ENCODE data around the gene CMTM6. TPM values are rescaled to one million over a fixed set of nuclear protein-coding genes. Genes with fewer than 3 reads are reported as not detected.
"Not testable (repeated sequence)": the region's sequence is repeated elsewhere in the genome, so short reads cannot be mapped to it uniquely, and the experiment has no call there.

The CMTM6 gene
- total RNA-seq, 2 donors from 2014 or later: 48.6 to 83.0 TPM

DNA sequence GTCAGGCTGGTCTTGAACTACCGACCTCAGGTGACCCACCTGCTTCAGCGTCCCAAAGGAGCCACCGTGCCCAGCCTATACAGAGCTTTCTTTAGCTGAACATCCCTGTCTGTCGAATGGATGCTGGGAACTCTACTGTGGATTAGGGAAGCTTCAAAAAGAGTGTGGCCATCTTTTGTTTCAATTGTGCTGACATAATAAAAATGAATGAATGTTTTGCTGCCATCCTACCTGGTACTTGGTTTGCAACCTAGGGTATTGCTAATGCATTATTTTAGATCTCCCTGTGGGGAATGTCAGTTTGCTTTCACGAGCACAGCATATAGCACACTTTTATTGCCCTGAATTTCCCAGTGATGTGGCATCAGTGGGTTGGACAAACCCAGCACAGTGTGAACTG is 32.3 kb downstream of the CMTM6 start:
- peaks cover 37 to 38% of the 10 kb centered on the region in 2 donors for H3K4me1 Mint-ChIP-seq (ENCODE audit: low read depth in 2 of 2)
- peak overlapping the region in 1 of 2 donors; percentile 48 for H3K27ac Mint-ChIP-seq
- no peak overlapping the region for H3K4me3 Mint-ChIP-seq
- no peaks in the 10 kb centered on the region for H3K27me3 Mint-ChIP-seq
- DNase-seq (ENCODE audit: low spot score): no peak
- no peaks in the 10 kb centered on the region for H3K9me3 Mint-ChIP-seq
- no peaks in the 10 kb centered on the region for H3K36me3 Mint-ChIP-seq
- ATAC-seq: no peak

GRCh38 chr3:32469151-32469874 is 33.3 kb downstream of the CMTM6 start:
- no peaks in the 10 kb centered on the region for H3K36me3 Mint-ChIP-seq
- no peaks in the 10 kb centered on the region for H3K27me3 Mint-ChIP-seq
- DNase-seq (ENCODE audit: low spot score) (no peak), ATAC-seq (peak; percentile 22 to 32)
- H3K4me3 Mint-ChIP-seq: no peak overlapping the region
- H3K27ac Mint-ChIP-seq: peak overlapping the region in 1 of 2 donors; percentile 3
- H3K9me3 Mint-ChIP-seq: no peaks in the 10 kb centered on the region
- H3K4me1 Mint-ChIP-seq (ENCODE audit: low read depth in 2 of 2): peaks cover 37 to 38% of the 10 kb centered on the region in 2 donors

DNA sequence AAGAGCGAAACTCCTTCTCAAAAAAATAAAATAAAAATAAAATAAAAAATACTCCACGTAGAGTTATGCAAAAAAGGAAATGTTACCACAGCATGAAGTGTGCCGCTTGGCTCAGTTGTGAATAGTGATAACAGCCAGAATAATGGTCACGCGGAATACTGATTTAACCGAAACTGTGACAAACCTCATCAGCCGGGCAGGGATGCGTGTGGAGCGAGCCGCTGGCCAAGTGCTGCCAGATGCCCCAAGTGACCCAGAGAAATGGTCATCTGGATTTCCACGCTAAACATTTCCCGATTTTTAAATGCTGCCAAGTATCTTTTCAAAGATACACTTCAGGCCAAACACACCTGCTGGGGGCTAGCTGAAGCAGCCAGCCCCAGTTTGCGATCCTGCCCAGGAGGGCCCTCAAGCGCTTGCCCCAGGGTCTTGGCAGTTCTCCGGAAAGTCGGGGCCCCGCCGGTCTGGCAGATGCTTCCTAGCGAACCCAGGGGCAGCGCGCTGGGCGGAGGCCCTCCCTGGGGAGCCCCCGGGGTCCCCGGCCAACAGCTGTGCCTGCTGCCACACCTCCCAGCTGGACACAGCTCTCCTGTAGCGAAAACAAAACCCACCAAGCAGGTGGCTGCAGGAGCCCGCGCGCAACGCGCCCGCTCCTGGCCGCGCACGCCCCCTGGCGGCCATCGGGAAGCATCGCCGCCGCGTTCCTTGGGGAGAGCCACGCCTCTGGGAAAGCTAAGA is 35.1 kb downstream of the CMTM6 start:
- H3K27me3 Mint-ChIP-seq: no peaks in the 10 kb centered on the region
- ATAC-seq (peak; percentile 81 to 88), DNase-seq (ENCODE audit: low spot score) (peak; percentile 72)
- peaks cover 27 to 37% of the 10 kb centered on the region in 2 donors for H3K4me1 Mint-ChIP-seq (ENCODE audit: low read depth in 2 of 2)
- H3K4me3 Mint-ChIP-seq: peak overlapping the region; percentile 18
- H3K9me3 Mint-ChIP-seq: no peaks in the 10 kb centered on the region
- no peak overlapping the region for H3K27ac Mint-ChIP-seq
- H3K36me3 Mint-ChIP-seq: no peaks in the 10 kb centered on the region

DNA sequence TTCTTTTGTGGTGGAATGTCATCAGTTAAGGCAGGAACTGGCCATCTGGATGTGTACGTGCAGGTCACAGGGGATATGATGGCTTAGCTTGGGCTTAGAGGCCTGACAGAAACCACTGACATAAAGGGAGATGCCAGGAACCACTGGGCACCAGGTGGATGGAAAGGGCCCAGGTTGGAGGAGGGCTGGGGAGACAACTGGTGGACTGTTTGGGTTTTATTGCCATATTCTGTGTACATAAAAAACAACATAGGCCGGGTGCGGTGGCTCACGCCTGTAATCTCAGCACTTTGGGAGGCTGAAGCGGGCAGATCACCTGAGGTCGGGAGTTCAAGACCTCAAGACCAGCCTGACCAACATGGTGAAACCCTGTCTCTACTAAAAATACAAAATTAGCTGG is 35.8 kb downstream of the CMTM6 start:
- not testable (repeated sequence) for ATAC-seq; DNase-seq (ENCODE audit: low spot score); H3K4me3 Mint-ChIP-seq; H3K36me3 Mint-ChIP-seq; H3K9me3 Mint-ChIP-seq; H3K27ac Mint-ChIP-seq; H3K27me3 Mint-ChIP-seq
- H3K4me1 Mint-ChIP-seq (ENCODE audit: low read depth in 2 of 2): peaks cover 25 to 37% of the 10 kb centered on the region in 2 donors

GRCh38 chr3:32464726-32465125 is 37.9 kb downstream of the CMTM6 start:
- not testable (repeated sequence) for H3K27me3 Mint-ChIP-seq; H3K4me3 Mint-ChIP-seq; DNase-seq (ENCODE audit: low spot score); H3K9me3 Mint-ChIP-seq; ATAC-seq; H3K36me3 Mint-ChIP-seq; H3K27ac Mint-ChIP-seq
- peaks cover 26 to 34% of the 10 kb centered on the region in 2 donors for H3K4me1 Mint-ChIP-seq (ENCODE audit: low read depth in 2 of 2)

DNA sequence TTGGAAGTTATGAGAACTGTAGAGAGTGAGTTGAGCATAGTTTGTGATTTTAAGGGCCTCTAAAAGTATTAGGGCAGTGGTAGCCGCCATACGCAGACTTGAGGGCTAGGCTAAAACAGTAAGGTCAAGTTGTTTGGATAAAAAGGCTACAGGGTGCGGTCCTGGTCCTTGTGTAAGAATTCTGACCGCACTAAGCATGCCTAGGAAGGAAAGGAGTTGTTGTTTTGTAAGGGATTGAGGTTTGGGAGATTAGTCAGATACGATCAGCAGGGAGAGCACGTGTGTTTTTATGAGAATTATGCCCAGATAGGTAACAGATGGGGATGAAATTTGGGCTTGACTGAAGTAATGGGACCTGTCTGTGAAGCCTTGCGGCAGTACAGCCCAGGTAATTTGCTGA is 39.2 kb downstream of the CMTM6 start:
- not testable (repeated sequence) for H3K36me3 Mint-ChIP-seq; H3K27ac Mint-ChIP-seq; DNase-seq (ENCODE audit: low spot score); H3K9me3 Mint-ChIP-seq; H3K4me3 Mint-ChIP-seq; H3K27me3 Mint-ChIP-seq; ATAC-seq
- peaks cover 19 to 24% of the 10 kb centered on the region in 2 donors for H3K4me1 Mint-ChIP-seq (ENCODE audit: low read depth in 2 of 2)

GRCh38 chr3:32462191-32462986 is 40.3 kb downstream of the CMTM6 start:
- peaks cover 24 to 25% of the 10 kb centered on the region in 2 donors for H3K4me1 Mint-ChIP-seq (ENCODE audit: low read depth in 2 of 2)
- DNase-seq (ENCODE audit: low spot score); H3K27ac Mint-ChIP-seq; H3K9me3 Mint-ChIP-seq; H3K27me3 Mint-ChIP-seq; H3K4me3 Mint-ChIP-seq; ATAC-seq; H3K36me3 Mint-ChIP-seq: not testable (repeated sequence)

- ATAC-seq; H3K27me3 Mint-ChIP-seq; DNase-seq (ENCODE audit: low spot score); H3K27ac Mint-ChIP-seq; H3K36me3 Mint-ChIP-seq; H3K9me3 Mint-ChIP-seq: not testable (repeated sequence)
- peak overlapping the region; percentile 57 for H3K4me3 Mint-ChIP-seq
- peaks cover 21% of the 10 kb centered on the region in 2 donors for H3K4me1 Mint-ChIP-seq (ENCODE audit: low read depth in 2 of 2)
Measured at GRCh38 chr3:32460817-32461496, 41.7 kb downstream of the CMTM6 start.

GRCh38 chr3:32460031-32460749 is 42.5 kb downstream of the CMTM6 start:
- Mint-ChIP-seq H3K9me3 (no peaks in the 10 kb centered on the region), H3K27ac (no peak overlapping the region), H3K27me3 (no peaks in the 10 kb centered on the region), H3K36me3 (peaks cover 4% of the 10 kb centered on the region), H3K4me1 (ENCODE audit: low read depth in 2 of 2) (peaks cover 15 to 20% of the 10 kb centered on the region in 2 donors), H3K4me3 (peak overlapping the region; percentile 57)
- peak; percentile 87 to 89 for ATAC-seq
- peak; percentile 66 for DNase-seq (ENCODE audit: low spot score)

GRCh38 chr3:32459450-32459849 is 43.2 kb downstream of the CMTM6 start:
- no peak for DNase-seq (ENCODE audit: low spot score)
- no peak overlapping the region for H3K4me3 Mint-ChIP-seq

DNA sequence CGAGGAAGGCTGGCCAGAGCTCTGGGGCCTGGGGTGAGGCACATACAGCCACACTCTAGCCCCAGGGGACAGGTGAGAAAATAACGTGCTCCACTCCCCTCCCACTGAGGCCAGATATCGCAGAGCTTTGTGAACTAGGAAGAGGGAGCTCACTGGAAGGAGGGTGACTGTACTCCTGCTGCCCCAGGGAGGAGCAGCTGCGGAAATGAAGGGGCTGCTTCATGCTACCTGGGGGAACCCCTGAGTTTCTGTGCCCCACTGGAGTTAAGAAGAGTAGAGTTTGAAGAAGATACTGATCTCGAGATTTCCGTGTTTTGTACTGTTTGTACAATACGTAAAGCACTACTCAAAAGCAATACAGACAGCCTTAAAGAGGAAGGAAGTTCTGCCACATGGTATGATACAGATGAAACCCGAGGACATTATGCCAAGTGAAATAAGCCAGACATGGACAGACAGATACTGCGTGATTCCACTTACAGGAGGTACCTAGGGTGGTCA is 44.6 kb downstream of the CMTM6 start:
- DNase-seq (ENCODE audit: low spot score): no peak
- H3K9me3 Mint-ChIP-seq: no peaks in the 10 kb centered on the region
- no peaks in the 10 kb centered on the region for H3K27me3 Mint-ChIP-seq
- peaks cover 4% of the 10 kb centered on the region for H3K36me3 Mint-ChIP-seq
- peaks cover 15 to 20% of the 10 kb centered on the region in 2 donors for H3K4me1 Mint-ChIP-seq (ENCODE audit: low read depth in 2 of 2)
- H3K4me3 Mint-ChIP-seq: peak overlapping the region; percentile 62
- H3K27ac Mint-ChIP-seq: peak overlapping the region; percentile 74 to 75
- peak in 1 of 2 donors; percentile 37 for ATAC-seq

More at GRCh38 chr3:32459450-32459849, 43.2 kb downstream of the CMTM6 start:
- no peaks in the 10 kb centered on the region for H3K27me3 Mint-ChIP-seq
- H3K27ac Mint-ChIP-seq: no peak overlapping the region
- peaks cover 4% of the 10 kb centered on the region for H3K36me3 Mint-ChIP-seq
- peaks cover 15 to 20% of the 10 kb centered on the region in 2 donors for H3K4me1 Mint-ChIP-seq (ENCODE audit: low read depth in 2 of 2)
- no peak for ATAC-seq
- no peaks in the 10 kb centered on the region for H3K9me3 Mint-ChIP-seq

DNA sequence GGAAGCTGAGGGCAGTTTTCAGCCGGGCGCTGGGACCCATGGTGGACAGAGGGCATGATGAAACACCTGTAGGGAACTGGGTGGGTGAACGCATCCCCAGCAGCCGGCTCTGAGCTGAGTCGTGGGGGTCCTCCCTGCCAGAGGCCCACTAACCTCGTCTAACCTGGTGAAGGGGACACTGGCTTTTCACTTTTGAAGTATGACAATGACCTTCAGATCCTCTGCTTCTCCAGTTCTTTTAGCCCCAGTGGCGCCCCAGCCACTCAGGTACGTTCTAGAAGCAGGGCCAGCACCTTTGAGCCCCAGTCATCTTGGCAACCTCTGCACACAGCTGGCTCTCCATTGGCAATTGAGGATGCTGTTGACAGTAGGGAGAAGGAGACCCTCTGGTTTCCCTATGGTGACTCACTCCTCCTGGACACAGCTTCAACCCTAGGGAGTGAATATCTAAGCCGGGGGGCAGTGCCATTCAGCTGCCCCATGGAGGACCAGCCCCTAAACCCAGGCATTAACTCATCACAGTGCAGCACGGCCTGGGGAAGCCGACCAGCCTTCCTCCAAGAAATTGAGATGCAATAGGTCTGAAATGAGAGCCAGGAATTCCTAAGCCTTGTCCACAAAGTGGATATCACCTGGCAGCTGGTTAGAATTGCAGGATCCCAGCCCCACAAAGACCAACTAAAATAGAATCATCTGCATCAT is 46.1 kb downstream of the CMTM6 start:
- H3K36me3 Mint-ChIP-seq: peaks cover 4% of the 10 kb centered on the region
- H3K4me1 Mint-ChIP-seq (ENCODE audit: low read depth in 2 of 2): peaks cover 15 to 20% of the 10 kb centered on the region in 2 donors
- DNase-seq (ENCODE audit: low spot score) (no peak), ATAC-seq (no peak)
- no peak overlapping the region for H3K27ac Mint-ChIP-seq
- H3K27me3 Mint-ChIP-seq: no peaks in the 10 kb centered on the region
- H3K4me3 Mint-ChIP-seq: no peak overlapping the region
- no peaks in the 10 kb centered on the region for H3K9me3 Mint-ChIP-seq
